GM19239 (cell line): ENCODE data around the gene SOD3.

Experiments used
- DNase-seq: peaks from one replicate; pipeline ENCODE4 v3.0.0; 2011; ENCODE audit warnings: low spot score; ENCODE audit not compliant: insufficient read length
- FAIRE-seq: peaks from 2 replicates; lab custom pipeline; 2011; peaks lifted over from hg19 to GRCh38; lab: Jason Lieb, UNC

The SOD3 gene

GRCh38 chr4:24774452-24774851 lies 20.9 kb upstream of the SOD3 start:
- FAIRE-seq (no peak), DNase-seq (no peak)

- DNase-seq (no peak), FAIRE-seq (no peak)
These were observed 20.3 kb upstream of the SOD3 start for GRCh38 chr4:24775032-24775605.

- DNase-seq (no peak), FAIRE-seq (no peak)
These were observed 19.6 kb upstream of the SOD3 start for GRCh38 chr4:24775750-24776149.

DNA sequence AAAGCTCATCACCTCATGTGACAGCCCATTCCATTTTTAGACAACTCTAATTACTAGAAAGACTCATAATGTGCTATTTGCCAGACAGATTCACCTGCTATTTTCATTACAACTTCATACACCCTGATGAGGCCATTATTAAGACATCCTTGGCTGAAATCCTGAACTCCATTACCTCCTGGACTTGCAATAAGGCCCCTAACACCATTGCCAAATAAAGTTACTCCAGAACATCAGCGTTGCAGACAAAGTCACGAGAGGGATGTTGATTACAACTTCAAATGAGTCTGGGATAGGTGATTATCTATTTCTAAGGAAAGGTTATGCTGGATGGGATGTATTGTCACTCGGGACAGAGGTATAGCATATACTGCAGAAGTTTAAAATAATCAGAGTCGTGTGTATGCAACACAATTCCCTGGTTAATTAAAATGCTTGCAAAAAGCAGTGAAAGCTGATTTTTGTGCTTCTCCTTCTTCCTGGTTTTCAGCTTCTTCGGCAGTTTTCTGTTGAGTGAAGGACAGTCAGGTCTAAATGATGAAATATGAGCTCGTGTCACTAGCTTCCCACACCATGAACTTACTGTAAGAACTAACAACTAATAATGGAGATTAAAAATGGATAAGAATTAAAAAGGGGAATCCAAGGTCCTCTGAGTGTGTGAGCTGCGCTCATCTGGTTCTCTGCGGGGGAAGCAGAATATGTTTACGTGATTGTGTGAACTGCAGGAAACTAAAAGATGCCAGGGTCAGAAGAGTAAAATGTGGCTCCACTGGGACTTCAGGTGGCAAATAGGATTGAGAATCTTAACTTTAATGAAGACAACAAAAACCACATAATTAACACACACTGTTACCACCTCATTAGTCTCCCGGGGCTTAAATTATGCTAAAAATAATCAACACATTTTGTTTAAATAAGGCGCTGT lies 17.6 kb upstream of the SOD3 start:
- no peak for FAIRE-seq
- no peak for DNase-seq

DNA sequence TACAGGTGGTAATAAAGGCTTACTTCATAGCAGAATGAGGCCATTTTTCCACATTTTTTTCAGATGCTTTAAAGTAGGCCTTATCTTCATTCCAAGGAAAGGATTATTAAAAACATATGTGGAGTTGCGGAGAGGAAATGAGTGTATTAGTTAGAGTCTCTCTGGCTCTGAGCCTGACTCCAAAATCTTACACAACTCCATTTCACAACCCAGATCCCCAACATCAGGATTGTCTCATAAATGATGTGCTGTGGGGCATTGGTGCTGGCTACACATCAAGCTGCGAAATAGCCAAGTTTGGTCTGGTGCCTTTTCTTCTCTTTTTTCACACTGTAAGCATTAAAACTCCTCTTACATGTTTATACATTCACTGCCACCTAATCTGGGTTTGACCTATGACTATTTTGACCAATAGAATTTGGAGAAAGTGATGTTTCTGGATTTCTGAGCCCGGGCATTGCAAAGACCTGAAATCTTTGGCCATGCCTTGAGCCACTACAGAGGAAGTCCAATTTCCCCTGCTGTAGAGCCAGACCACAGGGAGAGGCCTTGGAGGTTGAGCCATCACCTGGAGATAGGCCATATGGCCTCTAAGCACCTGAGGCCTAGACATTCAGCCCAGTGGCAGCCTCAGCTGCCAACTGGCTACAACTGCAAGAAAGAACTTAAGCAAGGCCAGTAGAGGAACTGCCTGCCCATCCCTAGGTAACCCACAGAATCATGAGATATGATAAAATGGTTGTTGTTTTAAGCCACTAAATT lies 16.7 kb upstream of the SOD3 start:
- FAIRE-seq (no peak), DNase-seq (no peak)

- no peak for DNase-seq
- FAIRE-seq = no peak
These were observed 14.4 kb upstream of the SOD3 start for GRCh38 chr4:24780936-24781495.

DNA sequence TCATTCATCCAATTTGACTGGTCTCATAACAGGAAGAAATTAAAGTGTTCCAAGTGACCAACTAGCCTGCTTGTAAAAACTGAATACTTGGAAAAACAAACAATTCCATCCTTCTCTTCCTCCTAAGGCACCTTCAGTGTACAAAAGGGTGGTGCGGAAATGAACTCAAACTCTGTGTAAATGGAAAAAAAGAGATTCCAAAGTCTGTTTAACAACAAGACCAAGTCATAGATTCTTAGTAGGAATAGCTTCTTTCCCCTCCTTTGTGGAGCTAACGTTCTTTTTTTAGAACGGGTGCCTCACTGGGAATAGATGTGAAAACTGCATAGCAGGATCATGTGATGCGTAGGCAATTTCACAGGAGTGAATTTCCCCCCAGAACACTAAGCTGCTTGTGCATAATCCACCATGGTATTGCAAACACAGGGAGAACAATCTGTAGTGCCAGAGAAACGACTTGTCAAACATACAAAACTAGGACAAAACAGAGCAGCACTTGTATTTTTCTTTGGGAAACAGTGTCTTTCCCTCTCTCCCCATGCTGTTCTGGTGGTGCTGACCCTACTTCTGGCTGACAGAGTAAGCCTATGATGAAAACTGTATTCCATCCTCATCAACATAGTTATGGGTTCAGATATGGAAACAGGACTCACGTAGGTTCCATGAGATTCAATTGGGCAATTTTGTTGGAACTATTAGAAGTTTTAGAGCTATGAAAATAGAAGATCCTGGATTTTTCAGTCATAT lies 13.2 kb upstream of the SOD3 start:
- DNase-seq = no peak
- FAIRE-seq = no peak

GRCh38 chr4:24783506-24783905 lies 11.9 kb upstream of the SOD3 start:
- DNase-seq (no peak), FAIRE-seq (no peak)

- FAIRE-seq = no peak
- no peak for DNase-seq
These were observed 4.3 kb upstream of the SOD3 start for GRCh38 chr4:24791043-24791442.

DNA sequence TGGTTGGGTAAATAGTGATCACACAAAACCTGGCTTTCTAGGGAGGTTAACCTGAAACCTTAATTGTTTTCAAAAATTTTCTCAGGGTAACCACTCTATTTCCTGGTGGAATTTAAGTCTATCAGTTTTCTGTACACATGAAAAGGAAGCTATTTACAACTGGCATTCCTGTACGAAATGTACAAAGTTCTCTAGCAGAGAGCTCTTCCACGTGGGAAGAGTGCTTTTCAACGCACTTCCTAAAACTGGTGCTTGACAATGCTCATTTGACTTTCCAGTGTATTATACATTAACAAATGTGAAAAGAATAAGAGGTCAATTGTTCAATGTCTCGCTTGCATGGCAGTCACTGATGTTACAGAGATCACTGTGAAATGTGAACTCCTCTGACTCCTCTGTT lies 2.8 kb upstream of the SOD3 start:
- FAIRE-seq (no peak), DNase-seq (no peak)

GRCh38 chr4:24793219-24794005 lies 2.0 kb upstream of the SOD3 start:
- DNase-seq (no peak), FAIRE-seq (no peak)

- FAIRE-seq (no peak), DNase-seq (no peak)
These were observed 1.3 kb upstream of the SOD3 start for GRCh38 chr4:24794051-24794450.

DNA sequence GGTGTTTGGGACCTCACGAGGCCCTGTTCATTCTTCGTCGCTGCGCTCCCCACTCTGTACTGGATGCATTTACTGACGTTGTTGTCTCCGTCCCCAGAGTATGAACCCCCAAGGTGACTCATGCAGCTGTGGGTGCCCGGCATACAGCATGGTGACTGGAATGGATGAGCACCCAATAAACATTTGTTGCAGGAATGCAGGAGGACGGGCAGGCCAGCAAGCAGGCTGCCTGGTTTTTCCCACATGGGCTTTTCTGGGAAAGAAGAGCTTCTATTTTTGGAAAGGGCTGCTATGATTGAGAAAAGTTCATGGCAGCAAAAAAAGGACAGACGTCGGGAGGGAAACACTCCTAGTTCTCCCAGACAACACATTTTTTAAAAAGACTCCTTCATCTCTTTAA lies 893 bp upstream of the SOD3 start:
- FAIRE-seq = no peak
- no peak for DNase-seq

- FAIRE-seq (no peak), DNase-seq (no peak)
These were observed 451 bp downstream of the SOD3 start for GRCh38 chr4:24795666-24796381.

- DNase-seq = no peak
- no peak for FAIRE-seq
These were observed 1.2 kb downstream of the SOD3 start for GRCh38 chr4:24796620-24797019.

GRCh38 chr4:24798036-24798610 lies 2.8 kb downstream of the SOD3 start:
- no peak for DNase-seq
- FAIRE-seq = no peak

- no peak for DNase-seq
- FAIRE-seq = no peak
These were observed 3.8 kb downstream of the SOD3 start for GRCh38 chr4:24799196-24799543.

DNA sequence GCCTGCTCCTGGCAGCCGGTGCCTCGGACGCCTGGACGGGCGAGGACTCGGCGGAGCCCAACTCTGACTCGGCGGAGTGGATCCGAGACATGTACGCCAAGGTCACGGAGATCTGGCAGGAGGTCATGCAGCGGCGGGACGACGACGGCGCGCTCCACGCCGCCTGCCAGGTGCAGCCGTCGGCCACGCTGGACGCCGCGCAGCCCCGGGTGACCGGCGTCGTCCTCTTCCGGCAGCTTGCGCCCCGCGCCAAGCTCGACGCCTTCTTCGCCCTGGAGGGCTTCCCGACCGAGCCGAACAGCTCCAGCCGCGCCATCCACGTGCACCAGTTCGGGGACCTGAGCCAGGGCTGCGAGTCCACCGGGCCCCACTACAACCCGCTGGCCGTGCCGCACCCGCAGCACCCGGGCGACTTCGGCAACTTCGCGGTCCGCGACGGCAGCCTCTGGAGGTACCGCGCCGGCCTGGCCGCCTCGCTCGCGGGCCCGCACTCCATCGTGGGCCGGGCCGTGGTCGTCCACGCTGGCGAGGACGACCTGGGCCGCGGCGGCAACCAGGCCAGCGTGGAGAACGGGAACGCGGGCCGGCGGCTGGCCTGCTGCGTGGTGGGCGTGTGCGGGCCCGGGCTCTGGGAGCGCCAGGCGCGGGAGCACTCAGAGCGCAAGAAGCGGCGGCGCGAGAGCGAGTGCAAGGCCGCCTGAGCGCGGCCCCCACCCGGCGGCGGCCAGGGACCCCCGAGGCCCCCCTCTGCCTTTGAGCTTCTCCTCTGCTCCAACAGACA lies 4.4 kb downstream of the SOD3 start:
- DNase-seq (no peak), FAIRE-seq (no peak)
